RWPE2 (cell line): Measurements from ENCODE around the gene MAP2K7.

Experiments
- ATAC-seq: fragments of 200-7000 bp; cut with Tn5 transposase; 3 replicates; pipeline ENCODE4 v1.9.1; 2021; ENCODE audit warnings: low read depth
- DNase-seq: peaks from one replicate; pipeline ENCODE4 v3.0.0-alpha.2; 2020; ENCODE audit warnings: low spot score
- H3K27ac ChIP-seq: fragments of 450-650 bp; 2 replicates; pipeline ENCODE4 v1.5.1; 2017; ENCODE audit warnings: mild to moderate bottlenecking; ENCODE audit not compliant: poor library complexity, severe bottlenecking
- H3K27me3 ChIP-seq: fragments of 250-450 bp; sonication (Bioruptor Pico); 2 replicates; pipeline ENCODE4 v1.5.1; 2021; ENCODE audit warnings: mild to moderate bottlenecking, moderate library complexity; ENCODE audit not compliant: insufficient read depth, poor library complexity, severe bottlenecking
- H3K36me3 ChIP-seq: fragments of 250-450 bp; sonication (Bioruptor Pico); 2 replicates; pipeline ENCODE4 v1.5.1; 2020; ENCODE audit warnings: low read depth, mild to moderate bottlenecking, moderate library complexity
- H3K4me1 ChIP-seq: fragments of 250-450 bp; sonication (Bioruptor Pico); 2 replicates; pipeline ENCODE4 v1.5.1; 2021; ENCODE audit warnings: mild to moderate bottlenecking, moderate library complexity; ENCODE audit not compliant: insufficient read depth, poor library complexity, severe bottlenecking
- H3K4me3 ChIP-seq: fragments of 250-450 bp; sonication (Bioruptor Pico); 2 replicates; pipeline ENCODE4 v1.5.1; 2021; ENCODE audit warnings: mild to moderate bottlenecking, moderate library complexity; ENCODE audit not compliant: severe bottlenecking
- H3K9me3 ChIP-seq: fragments of 250-450 bp; sonication (Bioruptor Pico); 2 replicates; pipeline ENCODE4 v1.5.1; 2021; ENCODE audit warnings: mild to moderate bottlenecking, moderate library complexity; ENCODE audit not compliant: severe bottlenecking
- TF ChIP-seq, protein P1 (sequence below): fragments of 450-650 bp; IDR thresholded peaks from one replicate; pipeline ENCODE4 v1.5.1; 2017; ENCODE audit warnings: mild to moderate bottlenecking, moderate library complexity; ENCODE audit not compliant: poor library complexity, severe bottlenecking

Gene MAP2K7

GRCh38 chr19:7912697-7913564 is 9.3 kb downstream of the MAP2K7 start:
- TF ChIP-seq, protein P1, sequence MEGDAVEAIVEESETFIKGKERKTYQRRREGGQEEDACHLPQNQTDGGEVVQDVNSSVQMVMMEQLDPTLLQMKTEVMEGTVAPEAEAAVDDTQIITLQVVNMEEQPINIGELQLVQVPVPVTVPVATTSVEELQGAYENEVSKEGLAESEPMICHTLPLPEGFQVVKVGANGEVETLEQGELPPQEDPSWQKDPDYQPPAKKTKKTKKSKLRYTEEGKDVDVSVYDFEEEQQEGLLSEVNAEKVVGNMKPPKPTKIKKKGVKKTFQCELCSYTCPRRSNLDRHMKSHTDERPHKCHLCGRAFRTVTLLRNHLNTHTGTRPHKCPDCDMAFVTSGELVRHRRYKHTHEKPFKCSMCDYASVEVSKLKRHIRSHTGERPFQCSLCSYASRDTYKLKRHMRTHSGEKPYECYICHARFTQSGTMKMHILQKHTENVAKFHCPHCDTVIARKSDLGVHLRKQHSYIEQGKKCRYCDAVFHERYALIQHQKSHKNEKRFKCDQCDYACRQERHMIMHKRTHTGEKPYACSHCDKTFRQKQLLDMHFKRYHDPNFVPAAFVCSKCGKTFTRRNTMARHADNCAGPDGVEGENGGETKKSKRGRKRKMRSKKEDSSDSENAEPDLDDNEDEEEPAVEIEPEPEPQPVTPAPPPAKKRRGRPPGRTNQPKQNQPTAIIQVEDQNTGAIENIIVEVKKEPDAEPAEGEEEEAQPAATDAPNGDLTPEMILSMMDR: no peak
- Histone ChIP-seq H3K4me1 (no peaks in the 10 kb centered on the region), H3K4me3 (no peak overlapping the region), H3K9me3 (no peaks in the 10 kb centered on the region), H3K36me3 (peaks cover 16% of the 10 kb centered on the region), H3K27ac (no peak overlapping the region), H3K27me3 (peaks cover 7% of the 10 kb centered on the region)
- DNase-seq: no peak
- ATAC-seq: no peak

GRCh38 chr19:7913652-7914051 is 10.0 kb downstream of the MAP2K7 start:
- Histone ChIP-seq H3K27me3 (peaks cover 7% of the 10 kb centered on the region), H3K4me3 (no peak overlapping the region), H3K9me3 (no peaks in the 10 kb centered on the region), H3K4me1 (no peaks in the 10 kb centered on the region), H3K27ac (no peak overlapping the region), H3K36me3 (peaks cover 16% of the 10 kb centered on the region)
- TF ChIP-seq, protein P1: no peak
- ATAC-seq (no peak), DNase-seq (no peak)

GRCh38 chr19:7914099-7914498 is 10.4 kb downstream of the MAP2K7 start:
- TF ChIP-seq, protein P1: no peak
- peaks cover 16% of the 10 kb centered on the region for H3K36me3 ChIP-seq
- H3K27ac ChIP-seq: no peak overlapping the region
- H3K9me3 ChIP-seq: no peaks in the 10 kb centered on the region
- H3K4me1 ChIP-seq: no peaks in the 10 kb centered on the region
- no peak for ATAC-seq
- DNase-seq: no peak
- H3K27me3 ChIP-seq: peaks cover 7% of the 10 kb centered on the region
- no peak overlapping the region for H3K4me3 ChIP-seq

DNA sequence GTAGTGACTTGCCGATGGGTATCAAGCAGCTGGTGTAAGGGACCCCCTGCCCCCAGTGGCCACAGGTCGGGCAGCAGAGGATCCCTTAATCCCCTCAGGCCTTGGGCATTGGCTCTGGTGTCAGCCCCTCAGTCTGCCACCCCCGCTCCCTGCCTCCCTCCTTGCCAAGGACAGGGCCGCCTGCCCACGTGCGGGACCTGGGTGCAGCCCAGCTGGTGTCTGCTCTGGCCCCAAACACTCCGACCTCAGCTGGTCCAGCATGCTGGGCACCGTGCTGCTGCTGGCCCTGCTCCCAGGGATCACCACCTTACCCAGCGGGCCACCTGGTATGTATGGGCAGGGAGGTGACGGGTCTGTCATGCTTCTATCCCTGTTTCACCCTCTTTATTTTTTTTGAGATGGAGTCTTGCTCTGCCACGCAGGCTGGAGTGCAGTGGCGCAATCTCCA is 10.9 kb downstream of the MAP2K7 start, which contains the start of gene TGFBR3L:
Gene TGFBR3L, plus strand, starts transcription at position 233 of the 448 bp plus-strand sequence.
- Histone ChIP-seq H3K36me3 (peaks cover 16% of the 10 kb centered on the region), H3K4me1 (no peaks in the 10 kb centered on the region), H3K27me3 (peaks cover 7% of the 10 kb centered on the region), H3K4me3 (peak within 1 kb of the TSS; percentile 42), H3K27ac (no peak within 1 kb of the TSS), H3K9me3 (no peaks in the 10 kb centered on the region)
- ATAC-seq (no peak), DNase-seq (no peak)
- TF ChIP-seq, protein P1: no peak
